ENCODE results near the gene ASTN2.

DNA sequence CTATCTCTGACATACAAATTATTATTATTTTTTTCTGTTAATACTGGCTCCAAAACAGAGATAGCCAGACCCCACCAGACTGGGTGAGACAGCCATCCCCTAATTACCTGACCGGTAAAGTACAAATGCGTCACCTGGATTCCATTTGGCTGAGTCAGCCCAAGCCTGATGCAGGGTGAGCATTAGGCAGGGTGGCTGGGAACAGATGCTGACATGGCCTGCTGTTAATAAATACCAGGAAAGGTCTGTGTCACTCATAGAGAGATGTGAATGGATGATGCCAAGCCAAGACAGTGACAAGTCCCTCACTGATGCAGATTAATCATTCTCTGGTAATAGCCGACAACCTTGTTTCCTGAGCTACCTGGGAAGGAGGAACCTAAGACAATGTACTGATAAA, 544.3 kb downstream of the ASTN2 start:
- TF ChIP-seq, protein P1, sequence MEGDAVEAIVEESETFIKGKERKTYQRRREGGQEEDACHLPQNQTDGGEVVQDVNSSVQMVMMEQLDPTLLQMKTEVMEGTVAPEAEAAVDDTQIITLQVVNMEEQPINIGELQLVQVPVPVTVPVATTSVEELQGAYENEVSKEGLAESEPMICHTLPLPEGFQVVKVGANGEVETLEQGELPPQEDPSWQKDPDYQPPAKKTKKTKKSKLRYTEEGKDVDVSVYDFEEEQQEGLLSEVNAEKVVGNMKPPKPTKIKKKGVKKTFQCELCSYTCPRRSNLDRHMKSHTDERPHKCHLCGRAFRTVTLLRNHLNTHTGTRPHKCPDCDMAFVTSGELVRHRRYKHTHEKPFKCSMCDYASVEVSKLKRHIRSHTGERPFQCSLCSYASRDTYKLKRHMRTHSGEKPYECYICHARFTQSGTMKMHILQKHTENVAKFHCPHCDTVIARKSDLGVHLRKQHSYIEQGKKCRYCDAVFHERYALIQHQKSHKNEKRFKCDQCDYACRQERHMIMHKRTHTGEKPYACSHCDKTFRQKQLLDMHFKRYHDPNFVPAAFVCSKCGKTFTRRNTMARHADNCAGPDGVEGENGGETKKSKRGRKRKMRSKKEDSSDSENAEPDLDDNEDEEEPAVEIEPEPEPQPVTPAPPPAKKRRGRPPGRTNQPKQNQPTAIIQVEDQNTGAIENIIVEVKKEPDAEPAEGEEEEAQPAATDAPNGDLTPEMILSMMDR (IDR thresholded peaks at IDR 0.05 in 8 of 11, conservative IDR thresholded peaks at IDR 0.05 in 3 of 11) = no peak
- no peak for TF ChIP-seq POLR2A (IDR thresholded peaks at IDR 0.05)

Measured in spleen (tissue), 7 donors.